Measurements from ENCODE around the gene IL1RAPL1. TPM values are rescaled to one million over a fixed set of nuclear protein-coding genes. Genes with fewer than 3 reads are reported as not detected.

IL1RAPL1 gene
- total RNA-seq, 4 donors from 2014 or later = 0.42 to 0.99 (median 0.46) TPM

- TF ChIP-seq POLR2AphosphoS5 (IDR thresholded peaks at IDR 0.05) (no peak), CTCF (IDR thresholded peaks at IDR 0.05) (no peak), POLR2A (IDR thresholded peaks at IDR 0.05; ENCODE audit: low read depth) (no peak), EP300 (IDR thresholded peaks at IDR 0.05) (no peak)
- no peak overlapping the region for H3K4me3 ChIP-seq
- 51% methylated on average over 4 of the region's 4 CpGs for WGBS
- DNase-seq (ENCODE audit: extremely low spot score) = no peak
- no peak overlapping the region for H3K27ac ChIP-seq (replicated peaks in 1 of 4)
- intact Hi-C loops (cut with DNase I) = no loop called here
- H3K9me3 ChIP-seq = no peaks in the 10 kb centered on the region
- H3K36me3 ChIP-seq = no peaks in the 10 kb centered on the region
- no peaks in the 10 kb centered on the region for H3K27me3 ChIP-seq
- H3K4me1 ChIP-seq = no peaks in the 10 kb centered on the region
These were observed 480.1 kb downstream of the IL1RAPL1 start for GRCh38 chrX:29067351-29067750.

- no peaks in the 10 kb centered on the region for H3K4me1 ChIP-seq
- H3K36me3 ChIP-seq = no peaks in the 10 kb centered on the region
- DNase-seq (ENCODE audit: extremely low spot score) = no peak
- H3K27me3 ChIP-seq = no peaks in the 10 kb centered on the region
- intact Hi-C loops (cut with DNase I) = no loop called here
- WGBS = 70% methylated on average over 5 of the region's 5 CpGs
- no peak for TF ChIP-seq POLR2A (IDR thresholded peaks at IDR 0.05; ENCODE audit: low read depth)
- no peak for TF ChIP-seq CTCF (IDR thresholded peaks at IDR 0.05)
- no peak for TF ChIP-seq EP300 (IDR thresholded peaks at IDR 0.05)
- TF ChIP-seq POLR2AphosphoS5 (IDR thresholded peaks at IDR 0.05) = no peak
- H3K9me3 ChIP-seq = no peaks in the 10 kb centered on the region
- no peak overlapping the region for H3K4me3 ChIP-seq
- H3K27ac ChIP-seq (replicated peaks in 1 of 4) = no peak overlapping the region
These were observed 484.5 kb downstream of the IL1RAPL1 start for GRCh38 chrX:29071525-29072320.

GRCh38 chrX:29082558-29082957 is 495.3 kb downstream of the IL1RAPL1 start:
- intact Hi-C loops (cut with DNase I) = no loop called here
- no peak for TF ChIP-seq POLR2AphosphoS5 (IDR thresholded peaks at IDR 0.05)
- TF ChIP-seq POLR2A (IDR thresholded peaks at IDR 0.05; ENCODE audit: low read depth) = no peak
- TF ChIP-seq CTCF (IDR thresholded peaks at IDR 0.05) = no peak
- no peak for TF ChIP-seq EP300 (IDR thresholded peaks at IDR 0.05)

GRCh38 chrX:29083823-29084222 is 496.6 kb downstream of the IL1RAPL1 start:
- 49% methylated on average over 2 of the region's 2 CpGs for WGBS
- no peaks in the 10 kb centered on the region for H3K36me3 ChIP-seq
- no peaks in the 10 kb centered on the region for H3K27me3 ChIP-seq
- no peak overlapping the region for H3K4me3 ChIP-seq
- no peaks in the 10 kb centered on the region for H3K4me1 ChIP-seq
- DNase-seq (ENCODE audit: extremely low spot score) = no peak
- intact Hi-C loops (cut with DNase I) = no loop called here
- H3K27ac ChIP-seq (replicated peaks in 1 of 4) = no peak overlapping the region
- no peaks in the 10 kb centered on the region for H3K9me3 ChIP-seq
- TF ChIP-seq CTCF (IDR thresholded peaks at IDR 0.05) (no peak), EP300 (IDR thresholded peaks at IDR 0.05) (no peak)

More at GRCh38 chrX:29082558-29082957, 495.3 kb downstream of the IL1RAPL1 start:
- Histone ChIP-seq H3K4me1 (no peaks in the 10 kb centered on the region), H3K4me3 (no peak overlapping the region), H3K9me3 (no peaks in the 10 kb centered on the region), H3K27me3 (no peaks in the 10 kb centered on the region), H3K27ac (replicated peaks in 1 of 4) (no peak overlapping the region), H3K36me3 (no peaks in the 10 kb centered on the region)
- WGBS = 81% methylated on average over 3 of the region's 3 CpGs
- DNase-seq (ENCODE audit: extremely low spot score) = no peak

GRCh38 chrX:29090811-29091210 is 503.6 kb downstream of the IL1RAPL1 start:
- no peaks in the 10 kb centered on the region for H3K4me1 ChIP-seq
- H3K27me3 ChIP-seq = no peaks in the 10 kb centered on the region
- H3K36me3 ChIP-seq = no peaks in the 10 kb centered on the region
- no peak overlapping the region for H3K27ac ChIP-seq (replicated peaks in 1 of 4)
- no peak overlapping the region for H3K4me3 ChIP-seq
- intact Hi-C loops (cut with DNase I) = no loop called here
- 36% methylated on average over 2 of the region's 2 CpGs for WGBS
- DNase-seq (ENCODE audit: extremely low spot score) = no peak
- peak in 2 of 3 experiments; percentile 22 to 42 for TF ChIP-seq CTCF (IDR thresholded peaks at IDR 0.05)
- TF ChIP-seq EP300 (IDR thresholded peaks at IDR 0.05) = no peak
- no peak for TF ChIP-seq POLR2A (IDR thresholded peaks at IDR 0.05; ENCODE audit: low read depth)
- no peak for TF ChIP-seq POLR2AphosphoS5 (IDR thresholded peaks at IDR 0.05)
- H3K9me3 ChIP-seq = no peaks in the 10 kb centered on the region

Measured in esophagus muscularis mucosa (tissue), 4 donors.